ENCODE results near the gene EGFL8.
A peak's percentile ranks its signal among the peaks of the same experiment; 100 is the strongest.
"Not testable (repeated sequence)": the region's sequence is repeated elsewhere in the genome, so short reads cannot be mapped to it uniquely, and the experiment has no call there.

Gene EGFL8

GRCh38 chr6:32164295-32164694 is at the start of gene EGFL8:
Gene EGFL8 (plus strand): TSS chr6:32164595. CDS start chr6:32166166, 1,571 bp downstream.
- no peak for DNase-seq

- DNase-seq, result no peak
These were observed 49.6 kb upstream of the EGFL8 start for GRCh38 chr6:32114796-32115195.

DNA sequence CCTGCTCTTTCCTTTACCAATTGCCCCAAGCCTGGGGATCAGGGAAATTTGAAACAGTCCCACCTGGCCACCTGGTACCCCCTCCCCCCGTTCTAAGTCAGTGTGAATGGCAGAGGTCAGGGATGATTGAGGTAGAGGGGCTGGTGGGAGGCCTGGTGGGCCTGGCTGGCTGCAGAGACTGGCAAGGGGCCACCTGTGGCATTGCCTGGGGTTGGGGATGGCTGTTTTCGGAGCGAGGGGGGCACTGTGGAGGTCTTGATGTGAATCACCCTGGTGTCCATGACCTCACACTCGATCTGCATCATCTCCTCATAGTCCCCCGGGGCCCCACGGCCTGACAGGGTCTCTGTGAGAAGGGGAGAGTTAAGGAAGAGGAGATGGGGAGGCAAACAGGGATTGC is 48.8 kb upstream of the EGFL8 start:
- no peak for DNase-seq

DNA sequence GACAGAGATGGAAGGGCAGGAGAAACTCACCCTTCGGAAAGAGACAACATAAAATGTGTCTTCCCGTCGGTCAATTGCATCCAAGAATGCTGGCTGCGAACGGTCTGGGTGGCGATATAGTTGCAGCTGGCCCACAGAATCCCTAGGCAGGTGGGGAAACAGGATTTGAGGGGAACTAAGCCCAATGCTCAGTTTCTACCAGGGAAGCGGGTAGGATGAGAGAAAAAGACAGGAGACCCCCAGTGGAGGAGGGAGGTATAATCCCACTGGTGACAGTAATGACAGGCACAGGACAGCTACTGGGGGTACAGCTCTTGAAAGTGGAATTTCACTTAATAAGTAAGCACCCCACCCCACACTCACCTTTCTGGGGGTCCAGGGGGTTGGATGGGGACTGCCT is 47.7 kb upstream of the EGFL8 start:
- no peak for DNase-seq

GRCh38 chr6:32117461-32117860 is 46.9 kb upstream of the EGFL8 start:
- DNase-seq, result no peak

GRCh38 chr6:32118782-32119628 is 45.4 kb upstream of the EGFL8 start:
- peak; percentile 69 for DNase-seq

DNA sequence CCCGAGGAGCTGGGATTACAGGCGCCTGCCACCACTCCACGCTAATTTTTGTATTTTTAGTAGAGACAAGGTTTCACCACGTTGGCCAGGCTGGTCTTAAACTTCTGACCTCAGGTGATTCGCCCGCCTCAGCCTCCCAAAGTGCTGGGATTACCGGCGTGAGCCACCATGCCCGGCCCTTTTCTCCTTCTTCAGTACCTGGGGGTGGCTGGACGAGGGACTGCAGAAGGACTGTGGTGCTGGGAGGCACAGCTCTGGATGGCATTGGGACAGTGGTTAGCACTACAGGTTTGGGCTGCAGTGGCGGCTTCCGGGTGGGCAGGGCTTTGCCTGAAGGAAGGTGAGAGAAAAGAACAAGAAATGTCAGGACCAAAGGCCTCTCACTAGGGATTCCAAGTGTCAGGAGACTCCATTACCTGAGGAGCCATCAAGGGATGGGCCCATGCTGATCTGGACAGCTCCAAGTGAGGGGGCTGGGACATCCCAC is 43.8 kb upstream of the EGFL8 start:
- no peak for DNase-seq

DNA sequence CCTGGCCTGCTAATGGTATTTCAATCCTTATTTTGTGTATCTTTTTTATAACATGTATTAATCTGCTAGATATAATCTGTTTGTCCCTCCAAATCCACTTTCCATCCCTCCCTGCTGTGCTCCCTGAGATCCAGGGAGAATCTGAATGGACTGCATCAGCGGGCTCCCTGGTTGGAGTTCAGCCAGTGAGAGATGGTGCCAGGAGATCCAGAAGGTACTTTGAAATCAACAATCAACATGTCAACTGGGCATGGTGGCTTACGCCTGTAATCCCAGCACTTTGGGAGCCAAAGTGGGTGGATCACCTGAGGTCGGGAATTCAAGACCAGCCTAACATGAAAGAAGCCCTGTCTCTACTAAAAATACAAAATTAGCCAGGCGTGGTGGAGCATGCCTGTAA is 40.7 kb upstream of the EGFL8 start:
- DNase-seq, result no peak

DNA sequence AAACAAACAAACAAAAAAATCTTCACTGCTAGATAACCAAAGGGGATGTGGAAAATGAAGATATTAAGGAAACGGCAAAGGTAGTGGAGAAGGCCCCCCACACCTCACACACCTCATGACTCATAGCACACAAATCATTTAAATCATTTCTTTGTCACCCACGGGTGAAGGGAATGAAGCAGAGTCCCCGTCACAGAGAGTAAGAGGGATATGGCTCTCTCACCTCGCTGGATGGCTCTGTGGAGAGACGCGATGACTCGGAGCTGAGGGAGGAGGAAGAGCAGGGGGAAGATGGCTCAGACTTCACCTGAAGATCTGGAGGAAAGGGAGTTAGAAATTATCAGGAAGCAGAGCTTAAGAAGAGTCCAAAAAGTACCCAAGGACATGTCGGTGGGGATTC is 37.5 kb upstream of the EGFL8 start:
- no peak for DNase-seq

DNA sequence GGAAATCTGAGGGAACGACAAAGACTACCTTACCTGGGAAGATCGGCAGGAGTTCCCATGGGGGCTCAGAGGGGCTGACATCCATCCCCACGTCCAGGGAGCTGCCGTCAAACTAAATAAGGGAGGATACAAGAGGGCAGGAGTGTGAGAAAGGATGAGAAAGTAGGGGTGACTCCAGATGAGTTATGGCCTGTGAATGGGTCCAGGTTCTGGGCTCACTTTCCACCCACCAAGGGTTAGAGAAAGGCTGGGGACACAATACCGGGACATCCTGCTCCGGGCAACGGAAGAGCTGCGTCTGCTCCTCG is 37.0 kb upstream of the EGFL8 start:
- no peak for DNase-seq

GRCh38 chr6:32127717-32128592 is 36.4 kb upstream of the EGFL8 start, which contains the start of gene ATF6B:
Gene ATF6B (minus strand): TSS chr6:32128246. CDS start chr6:32128207, 39 bp downstream.
- peak; percentile 99 for DNase-seq

- no peak for DNase-seq
These were observed 35.6 kb upstream of the EGFL8 start for GRCh38 chr6:32128751-32129296.

GRCh38 chr6:32129297-32130088 is 34.9 kb upstream of the EGFL8 start:
- DNase-seq, result no peak

DNA sequence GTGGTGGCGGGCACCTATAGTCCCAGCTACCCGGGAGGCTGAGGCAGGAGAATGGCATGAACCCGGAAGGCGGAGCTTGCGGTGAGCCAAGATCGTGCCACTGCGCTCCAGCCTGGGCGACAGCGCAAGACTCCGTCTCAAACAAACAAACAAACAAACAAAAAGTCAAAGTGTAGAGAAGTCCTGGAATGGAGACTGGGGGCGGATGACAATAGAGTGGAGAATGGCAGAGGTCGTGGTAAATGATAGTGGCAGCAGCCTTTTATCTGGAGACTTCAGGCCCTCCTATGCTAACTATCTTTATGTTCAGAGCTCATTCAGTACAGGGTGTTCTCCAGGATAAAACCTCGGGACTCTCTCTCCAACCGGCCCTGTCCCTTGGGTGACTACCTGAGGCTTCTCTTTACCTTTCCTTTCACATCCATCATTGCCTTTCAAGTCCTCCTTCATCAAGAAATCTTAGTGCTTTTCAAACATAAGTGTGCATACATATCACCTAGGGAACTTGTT is 32.9 kb upstream of the EGFL8 start:
- no peak for DNase-seq

DNA sequence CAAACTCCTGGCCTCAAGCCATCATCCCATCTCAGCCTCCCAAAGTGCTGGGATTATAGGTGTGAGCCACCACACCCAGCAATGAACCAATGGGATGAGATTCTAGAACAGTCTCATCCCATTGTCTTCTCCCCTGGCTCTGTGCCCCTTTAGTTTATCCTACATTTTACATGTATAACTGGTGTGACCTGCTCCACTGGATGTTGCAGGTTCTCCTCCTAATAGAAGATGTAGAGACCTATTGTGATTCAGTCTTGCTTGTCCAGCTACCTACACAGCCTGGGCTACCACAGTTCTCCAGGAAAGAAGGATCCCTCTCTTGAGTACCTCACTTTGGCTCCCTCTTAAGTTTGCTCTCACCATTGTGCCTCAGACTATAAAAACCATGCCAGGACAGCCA is 32.3 kb upstream of the EGFL8 start:
- DNase-seq, result no peak

DNA sequence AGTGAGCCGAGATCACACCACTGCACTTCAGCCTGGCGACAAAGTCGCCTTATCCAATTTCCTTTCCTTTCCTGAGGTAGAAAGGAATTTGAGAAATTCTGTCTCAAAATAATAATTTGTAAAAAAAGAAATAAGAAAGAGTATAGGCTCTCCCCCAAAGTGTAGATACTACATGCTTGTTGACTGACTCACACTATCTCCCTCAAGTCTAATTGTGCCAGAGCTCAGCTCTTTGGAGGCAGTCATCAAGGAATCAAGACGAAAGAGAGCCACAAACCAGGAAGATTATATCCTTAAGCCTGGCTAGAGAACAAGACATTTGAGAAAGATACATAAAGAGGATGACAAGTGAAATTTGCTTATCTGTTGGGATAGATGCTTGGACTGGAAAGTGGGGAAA is 30.6 kb upstream of the EGFL8 start:
- no peak for DNase-seq

GRCh38 chr6:32137454-32137853 is 26.9 kb upstream of the EGFL8 start:
- DNase-seq, result no peak

DNA sequence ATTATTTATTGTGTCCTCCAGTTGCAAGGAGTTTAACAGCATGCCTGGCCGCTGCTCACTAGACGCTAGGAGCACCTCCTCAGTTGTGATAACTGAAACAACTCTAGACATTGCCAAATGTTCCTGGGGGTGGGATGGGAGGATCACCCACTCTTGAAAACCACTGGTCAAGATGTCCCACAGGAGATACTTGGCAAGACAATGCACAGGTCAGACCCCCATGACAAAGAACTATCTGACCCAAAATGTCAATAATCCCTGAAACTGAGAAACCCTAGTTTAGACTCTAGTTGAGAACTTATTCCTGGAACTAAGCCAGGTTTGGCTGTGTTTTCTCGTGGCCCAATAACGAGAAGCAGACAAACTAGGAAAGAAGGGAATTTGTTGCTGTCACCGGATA is 24.8 kb upstream of the EGFL8 start:
- no peak for DNase-seq

DNA sequence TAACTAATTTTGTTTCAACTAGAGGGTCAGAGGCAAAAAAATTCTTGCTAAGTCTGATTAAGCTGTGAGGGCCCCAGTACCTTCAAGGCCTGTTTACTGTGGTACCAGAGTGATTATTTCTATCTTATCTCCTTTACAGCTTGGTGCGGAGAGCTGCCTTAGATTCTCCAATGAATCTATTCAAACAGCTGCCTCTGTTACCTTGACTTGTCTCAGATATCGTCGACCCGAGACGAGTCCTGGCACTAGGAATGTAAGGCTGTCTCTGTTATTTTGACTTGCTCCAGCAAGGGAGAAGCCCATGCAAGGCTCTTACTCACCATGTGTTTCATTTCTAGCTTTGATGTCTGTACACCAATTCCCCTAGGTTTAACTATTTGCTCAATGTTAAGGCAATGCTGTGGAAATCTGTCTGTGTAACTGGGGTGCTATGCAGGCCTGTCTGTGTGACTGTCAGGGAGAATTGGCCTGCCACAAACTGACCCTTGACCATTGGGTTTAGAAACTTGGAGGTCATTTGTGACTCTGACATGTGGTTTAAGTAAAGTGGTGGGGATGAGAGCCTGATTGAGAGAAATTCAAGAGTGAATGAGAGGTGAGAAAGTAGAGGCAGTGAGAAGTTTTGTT is 23.9 kb upstream of the EGFL8 start:
- DNase-seq, result no peak

DNA sequence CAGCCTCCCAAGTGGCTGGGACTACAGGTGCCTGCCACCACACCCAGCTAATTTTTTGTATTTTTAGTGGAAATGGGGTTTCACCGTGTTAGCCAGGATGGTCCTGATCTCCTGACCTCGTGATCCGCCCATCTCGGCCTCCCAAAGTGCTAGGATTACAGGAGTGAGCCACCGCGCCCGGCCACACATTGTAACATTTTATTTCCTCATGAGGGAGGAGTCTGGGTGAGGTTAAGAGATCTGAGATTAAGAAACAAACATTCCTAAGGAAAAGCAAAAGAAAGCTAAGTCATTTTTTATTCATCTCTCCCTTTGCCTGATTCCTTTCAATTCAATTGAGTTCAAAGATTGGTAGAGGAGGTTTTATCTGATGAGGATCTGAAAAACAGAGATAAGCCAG is 20.2 kb upstream of the EGFL8 start:
- not testable (repeated sequence) for DNase-seq

DNA sequence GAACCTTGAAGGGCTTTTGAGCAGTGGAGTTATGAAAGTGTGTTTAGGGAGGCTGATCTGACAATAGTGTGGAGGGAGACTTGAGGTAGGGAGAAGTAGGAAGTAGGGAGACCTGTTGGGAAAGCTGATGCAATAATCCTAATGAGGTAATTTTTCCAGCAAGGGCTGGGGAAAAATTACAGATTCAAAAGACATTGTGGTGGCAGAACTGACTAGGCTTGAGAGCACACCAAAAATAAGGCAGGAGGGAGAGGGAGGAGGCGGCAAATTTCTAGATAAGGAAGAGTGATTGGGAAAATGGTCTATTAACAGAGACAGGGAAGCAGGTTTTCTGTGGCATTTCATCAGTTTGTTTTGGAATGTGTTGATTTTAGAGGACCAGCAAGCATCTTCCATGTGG is 18.1 kb upstream of the EGFL8 start:
- DNase-seq, result no peak

GRCh38 chr6:32146687-32147086 is 17.7 kb upstream of the EGFL8 start:
- no peak for DNase-seq

Measured in DMS 273 treated with DMSO at 0.1 percent for 48 hours (cell line).